OCI-LY1 (cell line): ENCODE results near the gene ADAM12.

Source experiments
- H2AFZ ChIP-seq: fragments of 200-600 bp; sonication (generic), shearing (Covaris generic); 2 replicates; pipeline ENCODE4 v1.6.0; 2014; ENCODE audit warnings: antibody characterized with exemption, mild to moderate bottlenecking, low read length
- H3F3A ChIP-seq: fragments of 200-600 bp; sonication (generic), shearing (Covaris generic); 2 replicates; pipeline ENCODE4 v1.6.0; 2014; ENCODE audit warnings: mild to moderate bottlenecking, antibody characterized with exemption, low read length, moderate library complexity; ENCODE audit not compliant: insufficient read depth
- H3K27ac ChIP-seq: fragments of 200-600 bp; sonication (generic); 2 replicates; pipeline ENCODE4 v1.5.1; 2014; ENCODE audit warnings: low read length, mixed run types, mild to moderate bottlenecking, low read depth; ENCODE audit not compliant: poor library complexity, severe bottlenecking
- H3K27me3 ChIP-seq: fragments of 200-600 bp; sonication (generic); 2 replicates; pipeline ENCODE4 v1.6.0; 2014; ENCODE audit warnings: antibody characterized with exemption, mild to moderate bottlenecking, low read length, moderate library complexity; ENCODE audit not compliant: insufficient read depth
- H3K36me3 ChIP-seq: fragments of 200-600 bp; sonication (generic); 2 replicates; pipeline ENCODE4 v1.6.1; 2014; ENCODE audit warnings: mild to moderate bottlenecking, antibody characterized with exemption, low read length, moderate library complexity, mixed read lengths; ENCODE audit not compliant: insufficient read depth
- H3K4me1 ChIP-seq: fragments of 200-600 bp; sonication (generic); 2 replicates; pipeline ENCODE4 v1.5.1; 2014; ENCODE audit warnings: mild to moderate bottlenecking, low read length, moderate library complexity; ENCODE audit not compliant: insufficient read depth, severe bottlenecking
- H3K4me2 ChIP-seq: fragments of 200-600 bp; sonication (generic), shearing (Covaris generic); 2 replicates; pipeline ENCODE4 v1.6.1; 2014; ENCODE audit warnings: low read length
- H3K4me3 ChIP-seq: fragments of 200-600 bp; sonication (generic); 2 replicates; pipeline ENCODE4 v1.5.1; 2014; ENCODE audit warnings: low read length, low read depth, mild to moderate bottlenecking, mixed read lengths; ENCODE audit not compliant: poor library complexity, severe bottlenecking
- H3K79me2 ChIP-seq: fragments of 200-600 bp; shearing (Covaris generic); 2 replicates; pipeline ENCODE4 v1.6.1; 2016; ENCODE audit warnings: mixed run types, low read length, mixed read lengths; ENCODE audit not compliant: insufficient read depth
- H3K9ac ChIP-seq: fragments of 200-600 bp; sonication (generic), shearing (Covaris generic); 2 replicates; pipeline ENCODE4 v1.6.1; 2014; ENCODE audit warnings: mild to moderate bottlenecking, low read length, mixed read lengths
- H3K9me2 ChIP-seq: fragments of 200-600 bp; sonication (generic), shearing (Covaris generic); 2 replicates; pipeline ENCODE4 v1.6.1; 2014; ENCODE audit warnings: low read depth, mild to moderate bottlenecking, low read length, mixed read lengths
- H3K9me3 ChIP-seq: fragments of 200-600 bp; shearing (Covaris generic); 2 replicates; pipeline ENCODE4 v1.6.1; 2014; ENCODE audit warnings: low read length, mixed read lengths
- H4K20me1 ChIP-seq: fragments of 200-600 bp; sonication (generic), shearing (Covaris generic); 2 replicates; pipeline ENCODE4 v1.6.0; 2016; ENCODE audit warnings: mild to moderate bottlenecking, low read length; ENCODE audit not compliant: insufficient read depth
- EZH2 ChIP-seq: fragments of 200-600 bp; sonication (generic), shearing (Covaris generic); IDR thresholded peaks from 2 replicates; pipeline ENCODE4 v1.8.0; 2017; ENCODE audit warnings: borderline replicate concordance, mixed run types, mild to moderate bottlenecking, antibody characterized with exemption, low read length, moderate library complexity, mixed read lengths
- TF ChIP-seq, protein P1 (sequence below): fragments of 200-600 bp; sonication (generic), shearing (Covaris generic); IDR thresholded peaks from 2 replicates; pipeline ENCODE4 v1.5.1; 2017; ENCODE audit warnings: mild to moderate bottlenecking, antibody characterized with exemption, low read length, moderate library complexity, mixed read lengths

The ADAM12 gene

DNA sequence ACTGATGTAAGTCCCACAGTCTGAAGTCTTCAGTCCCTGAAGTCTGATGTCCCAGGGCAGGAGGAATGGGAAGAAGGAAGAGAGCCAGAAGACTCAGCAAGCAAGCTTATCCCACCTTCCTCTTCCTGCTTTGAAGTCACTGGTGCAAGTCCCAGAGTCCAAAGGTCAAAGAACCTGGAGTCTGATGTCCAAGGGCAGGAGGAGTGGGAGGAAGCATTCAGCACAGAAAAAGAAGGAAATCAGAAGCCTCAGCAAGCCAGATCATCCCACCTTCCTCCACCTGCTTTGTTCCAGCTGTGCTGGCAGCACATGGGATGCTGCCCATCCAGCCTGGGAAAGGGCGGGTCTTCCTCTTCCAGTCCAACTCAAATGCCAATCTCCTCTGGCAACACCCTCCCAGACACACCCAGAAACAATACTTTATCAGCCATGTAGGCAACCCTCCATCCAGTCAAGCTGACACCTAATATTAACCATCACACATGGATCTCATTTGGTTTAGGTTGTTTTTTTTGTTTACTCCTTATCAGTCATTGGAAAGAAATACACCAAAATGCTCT lies 50.9 kb downstream of the ADAM12 start:
- no peak overlapping the region for H3K4me3 ChIP-seq
- no peaks in the 10 kb centered on the region for H3K27me3 ChIP-seq
- H3K79me2 ChIP-seq, result no peaks in the 10 kb centered on the region
- no peak overlapping the region for H3K27ac ChIP-seq
- H3F3A ChIP-seq, result no peaks in the 10 kb centered on the region
- no peak overlapping the region for H3K9ac ChIP-seq
- no peaks in the 10 kb centered on the region for H3K9me3 ChIP-seq
- no peak overlapping the region for H3K4me2 ChIP-seq
- H3K4me1 ChIP-seq, result no peaks in the 10 kb centered on the region
- no peak overlapping the region for H2AFZ ChIP-seq
- no peaks in the 10 kb centered on the region for H3K9me2 ChIP-seq
- no peaks in the 10 kb centered on the region for H4K20me1 ChIP-seq
- H3K36me3 ChIP-seq, result no peaks in the 10 kb centered on the region
- TF ChIP-seq, protein P1, sequence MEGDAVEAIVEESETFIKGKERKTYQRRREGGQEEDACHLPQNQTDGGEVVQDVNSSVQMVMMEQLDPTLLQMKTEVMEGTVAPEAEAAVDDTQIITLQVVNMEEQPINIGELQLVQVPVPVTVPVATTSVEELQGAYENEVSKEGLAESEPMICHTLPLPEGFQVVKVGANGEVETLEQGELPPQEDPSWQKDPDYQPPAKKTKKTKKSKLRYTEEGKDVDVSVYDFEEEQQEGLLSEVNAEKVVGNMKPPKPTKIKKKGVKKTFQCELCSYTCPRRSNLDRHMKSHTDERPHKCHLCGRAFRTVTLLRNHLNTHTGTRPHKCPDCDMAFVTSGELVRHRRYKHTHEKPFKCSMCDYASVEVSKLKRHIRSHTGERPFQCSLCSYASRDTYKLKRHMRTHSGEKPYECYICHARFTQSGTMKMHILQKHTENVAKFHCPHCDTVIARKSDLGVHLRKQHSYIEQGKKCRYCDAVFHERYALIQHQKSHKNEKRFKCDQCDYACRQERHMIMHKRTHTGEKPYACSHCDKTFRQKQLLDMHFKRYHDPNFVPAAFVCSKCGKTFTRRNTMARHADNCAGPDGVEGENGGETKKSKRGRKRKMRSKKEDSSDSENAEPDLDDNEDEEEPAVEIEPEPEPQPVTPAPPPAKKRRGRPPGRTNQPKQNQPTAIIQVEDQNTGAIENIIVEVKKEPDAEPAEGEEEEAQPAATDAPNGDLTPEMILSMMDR, result no peak
- no peak for TF ChIP-seq EZH2

DNA sequence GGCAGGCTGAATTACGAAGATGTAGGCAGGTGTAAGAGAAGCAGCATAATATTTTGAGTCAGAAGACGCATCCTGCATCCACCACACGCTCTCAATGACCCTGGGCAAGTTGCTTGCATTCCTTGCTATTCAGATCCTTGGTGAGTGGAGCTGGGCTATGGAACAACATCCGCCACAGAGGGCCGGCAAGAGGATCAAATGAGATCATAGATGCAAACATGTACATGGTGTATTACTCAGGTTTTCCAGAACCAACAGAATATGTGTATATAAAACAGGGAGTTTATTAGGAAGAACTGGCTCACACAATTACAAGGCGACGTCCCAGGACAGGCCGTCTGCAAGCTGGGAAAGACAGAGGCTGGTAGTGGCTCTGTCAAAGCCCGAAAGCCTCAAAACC lies 51.5 kb downstream of the ADAM12 start:
- no peak overlapping the region for H3K4me2 ChIP-seq
- no peaks in the 10 kb centered on the region for H3F3A ChIP-seq
- TF ChIP-seq EZH2, result no peak
- TF ChIP-seq, protein P1, result no peak
- no peaks in the 10 kb centered on the region for H3K36me3 ChIP-seq
- no peak overlapping the region for H3K9ac ChIP-seq
- H4K20me1 ChIP-seq, result no peaks in the 10 kb centered on the region
- no peak overlapping the region for H3K27ac ChIP-seq
- H3K79me2 ChIP-seq, result no peaks in the 10 kb centered on the region
- H3K9me3 ChIP-seq, result no peaks in the 10 kb centered on the region
- H3K4me1 ChIP-seq, result no peaks in the 10 kb centered on the region
- H2AFZ ChIP-seq, result no peak overlapping the region
- H3K4me3 ChIP-seq, result no peak overlapping the region
- H3K27me3 ChIP-seq, result no peaks in the 10 kb centered on the region
- no peaks in the 10 kb centered on the region for H3K9me2 ChIP-seq

DNA sequence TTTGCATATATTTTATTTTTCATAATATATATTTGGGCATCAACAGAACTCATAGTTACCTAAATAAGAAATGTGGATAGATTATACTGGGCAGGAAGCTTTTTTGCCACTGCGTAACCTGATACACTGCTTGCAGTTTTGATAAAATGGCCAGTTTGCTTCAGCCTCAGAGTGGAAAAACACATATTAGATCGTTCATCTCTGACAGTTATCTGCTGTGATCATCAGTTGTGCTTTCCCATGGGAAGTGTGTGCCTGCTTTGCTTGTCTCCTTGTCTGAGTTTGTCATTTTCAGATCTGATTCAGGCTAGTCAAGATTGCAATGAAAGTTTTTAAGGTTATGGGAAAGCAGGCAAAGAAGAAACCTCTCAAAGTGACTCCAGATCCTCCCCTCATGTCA lies 54.0 kb downstream of the ADAM12 start:
- H3K27ac ChIP-seq, result no peak overlapping the region
- no peaks in the 10 kb centered on the region for H3K4me1 ChIP-seq
- no peaks in the 10 kb centered on the region for H3K27me3 ChIP-seq
- H2AFZ ChIP-seq, result no peak overlapping the region
- H3K9me2 ChIP-seq, result no peaks in the 10 kb centered on the region
- H3F3A ChIP-seq, result no peaks in the 10 kb centered on the region
- H3K4me3 ChIP-seq, result no peak overlapping the region
- no peak overlapping the region for H3K9ac ChIP-seq
- H3K79me2 ChIP-seq, result no peaks in the 10 kb centered on the region
- no peaks in the 10 kb centered on the region for H3K9me3 ChIP-seq
- no peak overlapping the region for H3K4me2 ChIP-seq
- no peaks in the 10 kb centered on the region for H4K20me1 ChIP-seq
- TF ChIP-seq, protein P1, result no peak
- no peak for TF ChIP-seq EZH2
- no peaks in the 10 kb centered on the region for H3K36me3 ChIP-seq
